ENCODE measurements around the gene EGFL7. TPM values are rescaled to one million over a fixed set of nuclear protein-coding genes. Genes with fewer than 3 reads are reported as not detected.
"Not testable (repeated sequence)": the region's sequence is repeated elsewhere in the genome, so short reads cannot be mapped to it uniquely, and the experiment has no call there.

Gene EGFL7
- total RNA-seq, 1 donor from 2014 or later: 57.1 TPM

DNA sequence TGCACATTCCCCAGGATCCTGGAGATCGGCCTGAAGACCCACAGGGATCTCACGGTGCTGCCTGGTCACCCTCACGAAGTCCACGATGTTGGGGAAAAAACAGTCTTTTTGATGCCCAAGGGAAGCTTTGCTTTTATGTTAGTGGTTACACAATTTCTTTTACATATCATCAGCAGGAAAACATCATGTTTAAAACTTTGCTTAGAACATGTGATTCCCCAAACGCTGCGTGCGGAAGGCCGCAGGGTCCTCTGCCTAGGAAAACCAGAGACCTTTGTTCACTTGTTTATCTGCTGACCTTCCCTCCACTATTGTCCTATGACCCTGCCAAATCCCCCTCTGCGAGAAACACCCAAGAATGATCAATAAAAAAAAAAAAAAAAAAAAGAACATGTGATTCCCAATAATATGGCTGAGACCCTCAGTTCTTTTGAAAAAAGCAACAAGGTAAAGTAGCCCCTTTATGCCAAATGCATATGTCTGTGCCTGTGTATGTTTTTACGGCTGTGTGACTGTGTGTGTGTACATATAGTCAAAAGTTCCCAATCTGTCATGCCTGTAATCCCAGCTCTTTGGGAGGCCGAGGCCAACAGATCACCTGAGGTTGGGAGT lies 36.0 kb downstream of the EGFL7 start:
- no peak for DNase-seq

DNA sequence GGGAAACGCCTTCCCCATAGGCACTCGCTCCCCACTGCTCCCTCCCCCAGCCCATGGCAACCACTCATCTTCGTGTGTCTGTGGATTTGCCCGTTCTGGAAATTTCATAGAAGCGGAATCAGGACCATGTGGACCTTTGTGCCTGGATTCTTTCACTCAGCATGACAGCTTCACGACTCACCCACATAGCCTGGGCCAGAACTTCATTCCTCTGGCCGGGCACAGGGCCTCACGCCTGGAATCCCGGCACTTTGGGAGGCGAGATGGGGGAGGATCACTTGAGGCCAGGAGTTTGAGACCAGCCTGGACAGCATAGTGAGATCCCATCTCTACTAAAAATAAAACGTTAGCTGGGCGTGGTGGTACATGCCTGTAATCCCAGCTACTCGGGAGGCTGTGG lies 37.6 kb downstream of the EGFL7 start:
- DNase-seq: no peak

DNA sequence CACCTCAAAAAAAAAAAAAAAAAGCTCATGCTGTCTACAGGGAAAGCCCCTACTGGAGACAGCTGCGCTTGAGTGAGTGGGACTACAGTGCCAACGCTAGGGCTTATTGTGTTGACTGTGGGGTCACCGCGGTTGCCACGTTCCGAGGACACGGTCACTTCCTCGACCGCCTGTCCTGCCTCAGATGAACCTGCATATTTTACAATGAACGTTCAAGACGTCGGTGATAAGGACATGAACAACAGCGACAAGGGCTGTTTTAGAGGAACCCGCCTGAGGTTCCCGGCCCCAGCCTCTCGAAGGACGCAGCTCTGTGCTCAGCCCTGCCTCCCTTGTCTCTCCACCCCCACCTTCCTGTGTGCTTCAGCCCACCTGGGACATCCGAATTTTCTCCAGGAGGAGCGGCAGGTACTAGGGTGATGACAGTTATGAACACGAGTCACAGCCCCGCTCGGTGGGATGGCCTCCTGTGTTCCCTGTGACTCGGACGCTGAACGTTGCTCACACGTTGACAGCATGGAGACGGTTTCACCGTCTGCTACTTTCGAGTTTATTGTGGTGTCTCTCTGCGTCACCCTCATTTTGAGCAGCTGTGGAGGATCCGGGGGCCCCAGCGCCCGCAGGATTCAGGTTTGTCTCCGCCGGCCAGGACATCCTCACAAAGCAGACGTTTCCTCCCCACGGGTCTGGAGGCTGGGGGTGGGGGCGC lies 38.4 kb downstream of the EGFL7 start:
- peak; percentile 64 for DNase-seq

DNA sequence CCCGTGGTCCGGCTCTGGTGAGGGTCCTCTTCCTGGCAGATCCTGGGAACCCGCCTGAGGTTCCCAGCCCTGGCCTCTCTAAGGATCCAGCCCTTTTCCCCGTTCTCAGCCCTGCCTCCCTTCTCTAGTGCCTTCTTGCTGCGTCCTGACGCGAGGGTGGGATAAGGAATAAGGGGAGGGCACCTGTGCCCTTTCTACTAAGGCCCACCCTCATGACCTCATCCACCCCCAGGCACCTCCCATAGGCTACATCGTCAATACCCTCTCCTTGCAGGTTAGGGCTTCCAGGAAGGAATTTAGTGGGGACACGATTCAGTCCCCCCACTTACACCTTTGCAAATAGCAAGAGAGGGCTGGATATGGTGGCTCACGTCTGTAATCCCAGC lies 38.9 kb downstream of the EGFL7 start:
- no peak for DNase-seq

DNA sequence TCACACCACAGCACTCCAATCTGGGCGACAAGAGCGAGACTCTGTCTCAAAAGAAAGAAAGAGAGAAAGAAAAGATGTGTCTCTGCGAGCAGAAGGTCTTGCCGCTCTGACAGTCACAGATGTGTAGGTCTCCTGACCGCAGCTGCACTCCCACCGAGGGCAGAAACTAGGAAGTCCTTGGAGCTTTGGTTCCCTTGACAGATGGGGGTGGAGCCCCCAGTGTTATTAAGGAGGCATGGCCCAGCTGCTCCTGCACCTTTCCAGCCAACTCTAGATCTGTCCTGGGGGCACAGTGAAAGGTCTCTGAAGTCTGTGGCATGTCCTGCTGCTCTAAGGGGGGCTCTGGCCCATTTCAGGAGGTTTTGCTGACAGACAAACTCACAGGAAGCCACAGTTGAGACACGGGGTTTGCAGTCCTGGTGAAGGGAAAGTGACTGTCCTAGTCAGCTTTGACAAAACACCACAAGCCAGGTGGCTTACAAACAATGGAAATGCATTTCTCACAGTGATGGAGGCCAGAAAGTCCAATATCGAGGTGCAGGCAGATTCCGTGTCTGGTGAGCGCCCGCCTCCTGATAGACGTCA lies 40.7 kb downstream of the EGFL7 start:
- DNase-seq: no peak

DNA sequence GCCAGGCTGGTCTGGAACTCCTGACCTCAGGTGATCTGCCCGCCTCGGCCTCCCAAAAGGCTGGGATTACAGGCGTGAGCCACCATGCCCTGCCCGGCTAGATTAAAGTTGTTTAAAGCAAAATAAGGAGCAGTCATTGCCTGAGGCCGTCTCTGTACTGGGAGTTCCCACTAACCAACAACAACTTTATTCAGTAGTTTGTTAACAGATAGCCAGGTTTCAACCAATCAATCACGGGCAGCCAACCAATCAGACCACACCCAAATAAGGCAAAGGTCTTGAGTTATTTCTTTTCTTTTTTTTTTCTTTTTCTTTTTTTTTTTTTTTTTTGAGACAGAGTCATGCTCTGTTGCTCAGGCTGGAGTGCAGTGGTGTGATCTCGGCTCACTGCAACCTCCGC lies 42.0 kb downstream of the EGFL7 start:
- DNase-seq: not testable (repeated sequence)

DNA sequence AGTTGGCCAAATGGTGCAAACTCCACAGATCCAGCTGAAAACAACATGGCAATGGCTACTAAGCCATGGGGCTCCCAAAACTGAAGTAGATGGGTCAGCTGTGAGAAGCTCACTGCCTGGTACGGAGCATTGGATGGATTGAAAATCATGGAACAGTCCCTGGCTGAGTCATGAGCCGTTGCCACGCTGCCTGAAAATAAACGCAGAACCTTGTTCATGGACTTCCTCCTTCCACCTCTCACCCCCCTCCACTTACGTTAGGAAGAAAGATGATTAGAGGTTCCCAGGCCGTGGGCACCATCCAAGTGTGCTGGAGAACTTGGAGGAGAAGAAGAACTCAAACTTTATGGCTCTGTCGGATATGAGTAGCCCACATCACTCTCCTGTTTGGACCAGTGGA lies 42.8 kb downstream of the EGFL7 start:
- no peak for DNase-seq

DNA sequence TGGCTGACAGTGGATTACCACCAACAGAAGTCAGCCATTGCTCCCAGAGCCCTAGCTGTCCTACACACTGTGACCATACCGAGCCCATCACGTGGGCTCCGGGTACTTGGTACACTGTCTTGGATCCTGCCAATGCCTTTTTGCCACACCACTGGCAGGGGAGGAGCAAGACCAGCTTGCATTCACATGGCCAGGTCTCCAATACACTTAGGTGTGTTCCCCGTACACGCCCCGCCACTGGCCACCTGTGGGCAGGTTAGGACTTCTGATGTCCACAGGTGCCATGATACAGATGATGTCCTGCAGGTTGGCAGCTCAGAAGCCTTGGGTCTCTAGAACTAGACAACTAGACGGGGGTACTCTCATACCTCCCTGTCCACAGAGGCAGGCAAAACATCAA lies 44.3 kb downstream of the EGFL7 start:
- DNase-seq: no peak

DNA sequence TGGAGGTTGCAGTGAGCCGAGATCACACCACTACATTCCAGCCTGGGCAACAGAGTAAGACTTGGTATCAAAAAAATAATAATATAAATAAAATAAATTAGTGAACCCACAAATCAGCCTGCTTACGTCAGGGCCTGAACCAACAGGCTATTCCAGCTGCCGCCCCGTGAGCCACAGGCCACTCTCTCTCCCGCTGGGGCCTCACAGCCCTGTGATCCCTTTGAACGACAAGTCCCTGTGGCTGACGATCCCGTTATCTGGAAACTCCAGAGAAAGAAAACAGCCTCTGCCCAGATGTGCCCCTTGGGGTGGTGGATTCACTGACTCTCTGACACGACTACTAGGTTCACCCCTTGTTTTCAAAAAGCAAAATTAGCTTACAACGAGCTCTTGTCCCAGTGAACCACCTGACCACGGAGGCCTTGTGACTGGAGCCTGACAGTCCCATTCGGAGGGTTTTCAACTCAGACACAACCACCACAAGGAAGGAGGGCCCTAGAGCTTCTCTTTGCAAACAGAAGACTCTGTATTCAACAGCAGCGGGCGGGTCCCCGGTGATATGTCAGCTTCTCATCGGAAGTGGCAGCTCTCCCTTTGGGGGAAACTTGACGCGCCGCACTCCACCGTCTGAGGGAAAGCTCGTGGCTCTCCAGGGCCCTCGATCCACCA lies 45.3 kb downstream of the EGFL7 start:
- no peak for DNase-seq

DNA sequence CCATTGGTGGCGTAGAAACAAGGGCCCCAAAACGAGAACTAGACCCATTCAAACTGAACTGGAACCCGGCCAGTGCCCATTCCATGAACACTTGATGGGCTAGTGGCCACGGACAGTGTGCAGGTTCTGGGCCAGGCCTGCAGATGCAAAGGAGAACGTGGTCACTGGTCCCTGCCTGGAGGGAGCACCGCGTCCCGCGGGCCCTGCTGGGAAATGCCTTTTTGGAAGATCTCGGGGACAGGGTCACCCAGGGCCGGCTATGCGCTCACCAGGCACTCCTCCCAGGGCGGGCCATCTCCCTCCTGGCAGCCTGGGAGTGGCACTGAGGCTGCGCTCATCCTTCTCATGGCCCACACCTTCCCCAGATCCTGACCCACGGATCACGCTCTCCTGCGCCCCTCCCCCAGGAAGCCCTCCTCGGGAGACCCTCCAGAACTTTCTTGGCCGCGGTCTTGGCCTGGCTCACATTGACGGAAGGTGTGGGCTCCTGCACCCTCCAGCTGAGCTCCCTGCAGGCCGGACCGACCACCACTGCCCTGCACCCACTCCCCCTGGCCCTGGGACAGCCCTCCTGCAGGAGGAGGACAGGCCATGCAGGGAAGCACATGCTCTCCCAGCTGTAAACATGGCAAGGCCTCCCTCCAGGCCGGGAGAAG lies 46.9 kb downstream of the EGFL7 start:
- no peak for DNase-seq

DNA sequence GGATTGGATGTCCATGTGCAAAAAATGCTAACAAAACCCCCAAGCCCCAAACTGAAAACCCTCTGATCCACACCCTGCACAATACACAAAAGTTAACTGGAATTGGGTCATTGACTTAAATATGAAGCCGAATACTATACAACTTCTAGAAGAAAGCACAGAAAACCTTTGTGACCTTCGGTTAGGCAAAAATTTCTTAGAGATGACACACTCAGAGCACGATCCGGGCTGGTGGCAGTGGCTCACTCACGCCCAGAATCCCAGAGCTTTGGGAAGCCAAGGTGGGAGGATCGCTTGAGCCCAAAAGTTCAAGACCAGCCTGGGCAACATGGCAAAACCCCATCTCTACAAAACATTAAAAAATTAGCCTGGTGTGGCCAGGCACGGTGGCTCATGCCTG lies 47.8 kb downstream of the EGFL7 start:
- no peak for DNase-seq

DNA sequence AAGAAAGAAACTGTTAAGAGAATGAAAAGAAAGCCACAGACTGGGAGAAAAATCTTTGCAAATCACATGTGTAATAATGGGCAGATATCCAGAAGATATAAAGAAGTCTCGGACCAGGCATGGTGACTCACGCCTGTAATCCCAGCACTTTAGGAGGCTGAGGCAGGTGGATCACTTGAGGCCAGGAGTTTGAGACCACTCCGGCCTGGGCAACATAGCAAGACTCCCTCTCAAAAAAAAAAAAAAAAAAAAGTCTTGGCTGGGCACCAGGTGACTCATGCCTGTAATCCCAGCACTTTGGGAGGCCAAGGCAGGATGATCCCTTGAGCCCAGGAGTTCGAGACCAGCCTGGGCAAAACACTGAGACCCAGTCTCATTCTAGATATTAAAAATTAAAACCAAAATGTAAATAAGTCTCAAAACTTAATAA lies 48.5 kb downstream of the EGFL7 start:
- peak; percentile 38 for DNase-seq

DNA sequence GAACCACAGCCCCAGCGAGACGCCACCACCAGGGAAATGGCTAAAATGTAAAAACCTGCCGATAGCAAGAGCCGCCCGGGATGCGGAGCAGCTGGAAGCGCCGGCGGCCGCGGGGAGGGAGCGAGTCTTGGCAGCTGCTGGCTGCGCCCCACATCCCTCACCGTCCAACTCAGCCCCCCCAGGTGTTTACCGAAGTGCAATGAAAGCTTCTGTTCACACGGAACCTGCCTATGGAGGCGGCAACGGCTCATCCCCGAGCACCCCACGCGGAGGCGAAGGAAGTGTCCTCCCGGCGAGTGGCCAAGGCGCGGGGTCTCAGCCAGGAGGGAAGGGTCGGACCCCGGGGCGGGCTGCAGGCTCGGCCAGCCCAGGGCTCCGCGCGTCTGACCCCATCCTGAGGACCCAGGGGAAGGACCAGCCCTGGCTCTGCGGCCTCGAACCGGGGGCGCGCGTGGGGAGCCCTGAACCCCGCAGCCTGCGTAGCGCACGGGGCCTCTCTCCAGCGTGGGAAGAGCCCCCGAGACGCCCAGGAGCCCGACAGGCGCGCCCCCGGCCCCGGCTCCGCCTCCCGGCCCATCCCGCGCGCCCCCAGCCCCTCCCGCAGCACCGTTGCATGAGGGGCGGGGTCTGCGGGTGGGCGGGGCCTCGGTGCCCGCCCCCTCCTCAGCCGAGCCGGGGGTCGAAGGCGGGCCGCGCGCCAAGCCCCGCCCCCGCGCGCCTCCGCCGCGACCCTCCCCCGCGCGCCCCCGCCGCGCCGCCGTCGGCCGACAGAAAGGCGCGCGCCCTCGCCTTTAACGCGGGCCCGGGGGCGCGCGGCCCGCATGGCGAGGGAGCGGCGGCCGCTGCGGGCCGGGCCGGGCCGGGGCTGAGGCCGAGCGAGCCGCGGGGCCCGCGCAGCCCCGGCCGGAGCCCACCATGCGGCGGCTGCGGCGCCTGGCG lies 49.3 kb downstream of the EGFL7 start, which contains the start of gene DIPK1B:
Gene DIPK1B (plus strand): TSS at position 822 of the 939 bp plus-strand sequence. CDS start 94 bp downstream, at position 916.
- peak; percentile 78 for DNase-seq

DNA sequence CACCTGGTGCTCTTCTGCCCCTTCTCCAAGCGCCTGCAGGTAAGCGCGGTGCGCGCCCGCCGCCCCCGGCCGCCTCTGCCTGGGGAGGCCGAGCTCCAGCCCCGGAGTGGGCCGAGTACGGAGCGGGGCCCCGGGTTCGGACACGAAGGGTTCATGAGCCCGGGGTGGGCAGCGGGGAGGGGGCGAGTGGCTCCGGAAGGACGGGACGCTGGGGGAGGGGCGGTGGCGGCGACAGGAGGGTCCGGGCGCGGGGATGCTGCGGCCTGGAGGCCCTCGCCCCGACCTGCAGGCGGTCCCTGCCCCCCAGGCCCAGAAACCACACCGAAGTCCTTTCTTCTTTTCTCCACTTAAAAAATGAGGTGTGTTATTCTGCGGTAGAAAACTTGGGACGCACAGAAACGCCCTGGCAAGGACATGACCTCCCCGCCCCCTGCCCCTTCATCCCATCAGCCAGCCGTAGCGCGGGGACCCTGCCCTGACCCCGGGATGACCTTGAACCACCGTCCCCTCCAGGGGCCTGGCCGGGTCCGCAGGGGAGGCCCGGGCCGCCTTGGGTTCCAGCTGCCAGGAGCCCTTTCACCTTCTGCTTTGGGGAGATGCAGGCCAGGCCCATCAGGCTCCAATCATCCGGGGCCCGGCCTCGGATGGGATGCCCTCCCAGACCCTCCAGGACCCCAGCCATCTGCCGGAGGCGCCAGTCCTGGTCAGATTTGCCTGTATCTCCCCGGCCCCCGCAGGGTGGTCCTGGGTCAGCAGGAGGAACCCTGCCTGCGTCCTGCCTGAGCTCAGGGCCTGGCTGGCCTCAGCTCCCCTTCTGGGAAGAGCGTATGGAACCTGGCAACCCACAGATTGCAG lies 50.2 kb downstream of the EGFL7 start:
- DNase-seq: no peak

DNA sequence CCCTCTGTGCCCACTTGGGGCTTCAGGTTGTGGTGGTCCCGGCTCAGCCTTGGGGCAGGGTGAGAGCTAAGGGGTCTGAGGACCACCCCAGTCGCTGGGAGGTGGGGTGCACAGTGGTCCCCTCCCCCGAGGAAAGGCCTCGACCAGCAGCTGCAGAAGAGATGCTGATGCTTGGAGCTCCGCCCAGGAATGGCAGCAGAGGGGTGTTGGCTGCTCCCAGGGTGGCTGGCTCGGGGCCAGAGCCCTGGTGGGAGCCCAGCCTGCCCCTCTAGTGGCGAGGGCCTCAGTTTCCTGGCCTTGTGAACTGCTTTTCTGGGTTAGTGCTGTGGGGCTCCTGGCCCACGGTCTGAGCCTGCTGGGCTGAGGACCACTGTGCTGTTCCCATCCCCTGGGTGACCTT lies 50.8 kb downstream of the EGFL7 start:
- peak; percentile 57 for DNase-seq

DNA sequence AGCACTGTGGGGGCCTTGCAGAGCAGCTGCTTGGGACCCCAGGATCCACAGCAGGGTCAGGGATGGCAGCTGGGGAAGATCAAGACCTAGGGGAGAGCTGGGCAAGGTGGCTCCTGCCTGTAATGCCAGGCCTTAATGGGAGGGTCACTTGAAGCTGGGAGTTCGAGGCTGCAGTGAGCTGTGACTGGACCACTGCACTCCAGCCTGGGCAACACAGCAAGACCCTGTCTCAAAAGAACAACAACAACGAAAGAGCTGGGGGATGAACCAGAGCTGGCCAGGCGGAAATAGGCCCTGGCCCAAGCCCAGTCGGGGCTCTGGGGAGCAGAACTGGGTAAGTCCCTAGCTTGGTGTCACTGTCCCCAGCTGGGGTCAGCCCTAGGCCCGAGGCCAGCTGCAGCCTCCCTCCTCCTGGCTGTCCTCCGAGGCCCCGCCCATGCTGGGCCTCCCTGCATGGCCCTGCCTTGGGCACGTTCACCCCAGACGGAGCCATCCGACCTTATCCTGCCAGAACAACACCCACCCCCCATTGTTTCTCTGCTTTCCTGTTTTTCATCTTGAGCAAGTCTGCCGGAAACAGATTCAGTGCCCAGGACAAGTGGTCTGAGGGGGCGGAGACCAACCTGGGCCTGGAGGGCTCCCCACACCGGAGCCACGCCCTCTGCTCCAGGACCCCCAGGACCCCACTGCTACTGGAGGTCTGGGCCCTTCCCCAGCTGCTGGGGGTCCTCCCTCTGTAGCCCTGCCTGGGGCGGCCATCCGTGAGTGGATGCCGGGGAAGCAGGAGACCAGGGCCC lies 51.6 kb downstream of the EGFL7 start:
- no peak for DNase-seq

DNA sequence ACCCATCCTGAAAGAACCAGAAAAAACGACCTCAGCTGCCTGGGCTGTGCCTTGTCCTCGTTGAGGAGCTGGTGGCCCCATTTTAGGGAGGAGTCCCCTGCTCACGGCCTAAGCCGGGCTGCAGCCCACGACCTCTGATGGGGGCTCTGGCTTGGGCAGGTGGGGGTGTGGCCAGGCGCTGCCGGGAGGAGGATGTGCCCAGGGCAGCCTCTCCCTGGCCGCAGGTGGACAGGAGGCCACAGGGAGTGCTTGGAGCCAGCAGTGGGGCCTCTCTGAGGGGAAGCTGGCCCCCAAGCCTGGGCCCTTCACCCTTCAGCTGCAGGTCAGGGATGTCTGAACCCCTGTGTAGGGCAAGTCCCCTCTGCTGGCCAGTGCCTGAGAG lies 52.2 kb downstream of the EGFL7 start:
- no peak for DNase-seq

DNA sequence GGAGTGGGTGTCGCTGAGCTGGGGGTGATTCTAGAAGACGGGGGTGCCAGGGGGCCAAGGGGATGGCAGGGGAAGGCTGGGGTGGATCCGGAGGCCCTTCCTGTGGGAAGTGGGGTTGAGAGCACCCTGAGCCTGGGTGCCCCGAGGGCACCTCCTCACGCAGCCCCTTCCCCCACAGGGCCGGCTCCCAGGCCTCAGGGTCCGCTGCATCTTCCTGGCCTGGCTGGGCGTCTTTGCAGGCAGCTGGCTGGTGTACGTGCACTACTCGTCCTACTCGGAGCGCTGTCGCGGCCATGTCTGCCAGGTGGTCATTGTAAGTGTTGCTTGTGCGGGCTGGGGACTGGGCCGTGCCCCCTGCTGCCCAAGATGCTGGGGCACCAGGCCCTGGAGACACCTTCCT lies 54.7 kb downstream of the EGFL7 start:
- no peak for DNase-seq

DNA sequence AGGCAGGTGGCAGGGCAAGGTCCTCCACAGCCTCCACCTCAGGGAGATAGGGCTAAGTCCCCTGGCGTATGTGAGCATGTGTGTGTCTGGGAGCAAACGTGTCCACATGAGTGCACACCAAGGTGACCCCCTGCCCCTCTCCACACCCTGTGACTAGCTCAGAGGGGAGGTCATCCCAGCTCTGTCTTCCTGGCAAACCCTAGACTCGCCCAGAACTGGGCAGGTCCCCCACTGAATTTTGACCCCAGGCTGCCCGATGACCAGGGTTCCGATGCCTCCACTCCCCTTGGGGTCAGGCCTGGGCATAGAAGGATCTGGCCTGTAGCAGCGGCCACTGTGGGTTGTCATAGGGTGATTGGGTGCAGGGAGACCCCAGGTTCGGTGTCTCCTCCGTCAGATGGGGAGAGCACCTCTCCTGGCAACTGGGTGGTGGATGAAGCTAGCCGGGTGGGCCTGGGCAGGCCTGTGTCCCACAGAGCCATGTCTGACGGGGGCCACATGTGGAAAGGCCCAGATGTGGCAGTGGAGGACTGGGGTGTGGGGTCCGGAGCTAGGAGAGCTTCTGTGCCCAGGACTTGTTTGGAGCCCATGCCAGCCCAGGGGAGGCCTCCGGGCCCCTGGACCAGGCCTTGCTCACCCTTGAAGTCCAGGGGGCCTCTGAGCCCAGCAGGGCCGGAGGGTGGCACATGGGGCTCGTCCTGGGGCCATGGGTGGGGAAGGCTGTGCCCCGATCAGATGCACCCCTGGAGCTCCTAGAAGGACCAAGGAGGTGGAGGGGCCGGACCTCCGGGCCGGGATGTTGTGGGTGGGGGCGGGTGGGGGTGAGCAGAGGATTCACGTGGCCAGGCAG lies 55.9 kb downstream of the EGFL7 start:
- no peak for DNase-seq
